Stimulated activated CD8-positive, alpha-beta memory T cell treated with anti-CD3 and anti-CD28 coated beads, Interleukin-15, amount 100 ng/mL, for 48 hours (primary cell): ENCODE results near the gene HCFC1.

Experiments used
- DNase-seq, 2 donors: peaks; one replicate each; pipeline ENCODE4 v3.0.0-alpha.2; 2020; ENCODE audit warnings: low read depth in 2 of 2

Gene HCFC1

DNA sequence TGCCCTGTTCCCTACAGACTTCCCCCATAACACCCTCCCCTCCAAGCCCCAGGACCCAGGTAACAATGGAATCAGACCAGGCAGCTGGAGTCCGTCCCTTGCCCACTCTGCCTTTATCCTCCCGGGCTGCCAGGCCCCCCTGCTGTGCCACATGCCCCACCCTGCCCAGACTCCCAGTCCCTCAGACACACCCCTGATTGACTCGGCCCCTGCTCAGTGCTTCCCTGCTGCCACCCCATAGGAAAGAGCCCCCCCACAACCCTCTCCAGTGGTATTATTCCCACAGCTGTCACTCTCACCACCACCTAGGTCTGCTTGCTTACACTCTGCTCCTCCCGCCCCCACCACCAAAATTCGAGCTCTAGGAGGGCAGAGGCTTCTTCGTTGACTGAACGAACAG lies 32.0 kb downstream of the HCFC1 start:
- DNase-seq, result no peak

DNA sequence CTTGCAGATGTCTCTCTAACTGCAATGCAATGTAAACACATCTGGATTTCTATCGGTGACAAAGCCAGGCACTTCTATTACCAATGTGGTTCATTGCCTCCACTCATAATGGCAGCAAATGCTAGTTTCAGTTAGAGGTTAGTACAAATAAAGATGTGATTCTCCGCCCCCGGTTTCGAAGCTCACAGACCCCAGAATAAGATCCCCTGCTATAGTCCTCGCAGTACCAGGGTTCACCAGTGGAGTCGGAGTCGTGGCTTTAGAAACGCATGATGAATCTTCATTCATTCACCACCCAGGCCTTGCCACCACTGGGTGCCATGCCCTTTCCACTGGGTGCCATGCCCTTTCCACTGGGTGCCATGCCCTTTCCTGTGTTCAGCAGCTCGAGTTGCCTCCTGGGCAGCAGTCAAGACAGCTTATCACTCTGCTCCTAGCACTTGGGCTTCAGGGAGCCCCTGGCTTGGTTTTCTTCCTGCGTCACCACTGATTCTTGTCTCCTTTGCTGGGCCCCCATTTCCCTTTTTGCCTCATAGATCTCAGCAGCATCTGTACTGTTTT lies 33.3 kb downstream of the HCFC1 start:
- DNase-seq, result no peak

GRCh38 chrX:153937056-153937455 lies 34.6 kb downstream of the HCFC1 start:
- DNase-seq, result no peak

GRCh38 chrX:153935326-153935851 lies 36.2 kb downstream of the HCFC1 start:
- no peak for DNase-seq

- DNase-seq, result peak; percentile 63 to 67
These were observed 36.8 kb downstream of the HCFC1 start, which contains the start of gene NAA10 for GRCh38 chrX:153934762-153935325. Gene NAA10, minus strand, starts transcription at chrX:153935037. Its CDS starts 133 bp downstream, at chrX:153934904.

- no peak for DNase-seq
These were observed 37.4 kb downstream of the HCFC1 start for GRCh38 chrX:153934148-153934761.

- DNase-seq, result no peak
These were observed 37.9 kb downstream of the HCFC1 start for GRCh38 chrX:153933748-153934147.

DNA sequence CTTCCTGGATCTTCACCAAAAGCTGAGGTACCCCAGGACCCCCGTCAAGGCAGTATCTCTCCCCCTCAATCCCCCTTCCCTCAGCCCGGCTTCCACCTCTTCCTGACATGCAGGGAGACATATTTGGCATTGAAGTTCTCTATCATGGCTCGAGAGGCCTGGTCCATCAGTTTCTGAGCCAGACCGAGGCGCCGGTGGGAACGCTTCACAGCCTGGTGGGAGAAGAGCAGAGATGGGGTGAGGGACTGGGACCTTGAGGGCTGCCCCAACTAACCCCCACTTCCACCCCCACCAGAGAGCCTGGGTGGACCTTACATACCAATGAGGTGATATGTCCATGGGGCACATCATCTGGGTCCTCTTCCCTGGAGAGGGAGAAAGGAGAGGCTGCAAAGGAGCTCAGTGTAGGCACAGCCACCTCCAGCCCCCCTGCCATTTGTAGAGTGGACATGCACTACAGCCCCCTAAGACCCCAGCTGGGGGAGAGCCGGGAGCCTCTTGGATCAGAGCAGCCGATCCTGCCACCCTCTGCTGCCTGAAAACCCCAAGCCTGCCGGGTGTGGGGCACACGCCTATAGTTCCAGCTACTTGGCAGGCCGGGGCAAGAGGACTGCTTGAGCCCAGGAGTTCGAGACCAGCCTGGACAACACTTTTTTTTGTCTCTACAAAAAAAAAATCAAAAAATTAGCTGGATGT lies 39.2 kb downstream of the HCFC1 start:
- DNase-seq, result no peak

- no peak for DNase-seq
These were observed 39.9 kb downstream of the HCFC1 start for GRCh38 chrX:153931748-153932147.

- no peak for DNase-seq
These were observed 40.5 kb downstream of the HCFC1 start for GRCh38 chrX:153931151-153931550.

- DNase-seq, result no peak
These were observed 41.4 kb downstream of the HCFC1 start for GRCh38 chrX:153930011-153930910.

- DNase-seq, result no peak
These were observed 42.0 kb downstream of the HCFC1 start for GRCh38 chrX:153929576-153929975.

- no peak for DNase-seq
These were observed 42.8 kb downstream of the HCFC1 start for GRCh38 chrX:153928846-153929245.

- peak; percentile 90 to 94 for DNase-seq
These were observed 43.5 kb downstream of the HCFC1 start for GRCh38 chrX:153927922-153928760.

DNA sequence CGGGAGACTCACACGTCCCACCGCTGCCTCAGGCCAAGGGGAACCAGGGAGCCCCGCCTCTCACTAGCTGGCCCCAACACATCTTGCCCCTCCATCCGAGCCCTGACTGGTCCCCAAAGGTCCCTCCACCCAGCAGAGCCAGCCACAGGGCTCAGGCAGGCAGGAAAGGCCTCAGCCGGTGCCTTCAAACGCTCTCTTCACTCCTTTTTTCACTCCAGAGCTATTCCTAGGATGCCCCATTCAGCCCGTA lies 44.0 kb downstream of the HCFC1 start:
- DNase-seq, result no peak

GRCh38 chrX:153926858-153927671 lies 44.6 kb downstream of the HCFC1 start:
- peak; percentile 62 to 66 for DNase-seq

GRCh38 chrX:153926552-153926857 lies 45.1 kb downstream of the HCFC1 start:
- DNase-seq, result no peak

- peak; percentile 52 to 56 for DNase-seq
These were observed 45.7 kb downstream of the HCFC1 start, which contains the start of gene ARHGAP4 for GRCh38 chrX:153925739-153926551. Gene ARHGAP4, minus strand, starts transcription at chrX:153926264. Its CDS starts 62 bp downstream, at chrX:153926202.

GRCh38 chrX:153925387-153925738 lies 46.3 kb downstream of the HCFC1 start:
- DNase-seq, result no peak
